HepG2 (cell line): ENCODE data around the gene VTI1B. TPM values are rescaled to one million over a fixed set of nuclear protein-coding genes. Genes with fewer than 3 reads are reported as not detected.
A peak's percentile ranks its signal among the peaks of the same experiment; 100 is the strongest.
"Not testable (repeated sequence)": the region's sequence is repeated elsewhere in the genome, so short reads cannot be mapped to it uniquely, and the experiment has no call there.

Experiments
- ATAC-seq: fragments of 200-7000 bp; cut with Tn5 transposase; 3 replicates; pipeline ENCODE4 v1.9.1; 2020; ENCODE audit warnings: mild to moderate bottlenecking, moderate library complexity
- BruUV-seq: library from RNA; stranded (reverse); fragments of 400-500 nt; replicated peaks from 2 replicates; lab custom pipeline; 2021; lab: Mats Ljungman, UMichigan
- CTCF ChIA-PET: fragments of 300-600 bp; formaldehyde crosslinking; extraction: SDS; loops from one replicate; lab custom pipeline; 2021; ENCODE audit warnings: low total read pairs, inconsistent platforms, low intra/inter-chr PET ratio; lab: Yijun Ruan, JAX
- POLR2A ChIA-PET: fragments of 350-600 bp; sonication (Branson Sonifier 250); formaldehyde crosslinking; loops from one replicate; lab custom pipeline; 2020; ENCODE audit warnings: antibody characterized with exemption, inconsistent platforms; lab: Yijun Ruan, JAX
- DNase-seq: peaks from one replicate; pipeline ENCODE4 v3.0.0-alpha.2; 2015; ENCODE audit warnings: low spot score
- FAIRE-seq: peaks from 3 replicates; lab custom pipeline; 2011; peaks lifted over from hg19 to GRCh38; lab: Jason Lieb, UNC
- H2AFZ ChIP-seq: one replicate; pipeline ENCODE4 v1.6.1; 2011; ENCODE audit warnings: low read length, inconsistent platforms
- H3K27ac ChIP-seq: fragments of 300-600 bp; 3 replicates; pipeline ENCODE4 v1.8.0; 2011; ENCODE audit warnings: mixed run types, mild to moderate bottlenecking, mixed read lengths, low read length, inconsistent platforms; ENCODE audit not compliant: insufficient read depth; ENCODE audit errors: extremely low read length
- H3K27me3 ChIP-seq, 2 experiments: fragments of 200-600 bp in 1 of 2; 2 replicates in 1 of 2; 3 replicates in 1 of 2; pipeline versions ENCODE4 v1.6.0 to v1.8.0; 2011; ENCODE audit warnings: low read length in 2 of 2, mild to moderate bottlenecking in 2 of 2, moderate library complexity in 2 of 2, inconsistent platforms in 1 of 2; ENCODE audit not compliant: insufficient read depth in 2 of 2, control insufficient read depth in 1 of 2
- H3K36me3 ChIP-seq, 2 experiments: fragments of 200-600 bp in 1 of 2; replicated peaks in 1 of 2; 2 replicates in 1 of 2; 3 replicates in 1 of 2; pipeline versions ENCODE4 v1.5.1 to v1.8.0; 2011; ENCODE audit warnings: low read length in 2 of 2, inconsistent platforms in 1 of 2; ENCODE audit not compliant: insufficient read depth in 2 of 2, control insufficient read depth in 1 of 2
- H3K4me1 ChIP-seq: 2 replicates; pipeline ENCODE4 v1.5.1; 2012; ENCODE audit warnings: low read length, inconsistent platforms; ENCODE audit not compliant: insufficient read depth
- H3K4me2 ChIP-seq: 2 replicates; pipeline ENCODE4 v1.6.0; 2011; ENCODE audit warnings: low read depth, low read length, inconsistent platforms
- H3K4me3 ChIP-seq, 3 experiments: fragments of 200-600 bp in 1 of 3; sonication (generic), shearing (Covaris generic) in 1 of 3; replicated peaks in 1 of 3; 2 replicates each; pipeline ENCODE4 v1.5.1; 2011 to 2016; ENCODE audit warnings: low read length in 3 of 3, inconsistent platforms in 2 of 3, low read depth in 2 of 3, mild to moderate bottlenecking in 2 of 3, control low read depth in 1 of 3, mixed read lengths in 1 of 3; ENCODE audit not compliant: insufficient read depth in 1 of 3
- H3K79me2 ChIP-seq: one replicate; pipeline ENCODE4 v1.6.1; 2011; ENCODE audit warnings: low read length, inconsistent platforms; ENCODE audit not compliant: insufficient read depth
- H3K9ac ChIP-seq: 2 replicates; pipeline ENCODE4 v1.6.0; 2011; ENCODE audit warnings: mild to moderate bottlenecking, low read depth, low read length, inconsistent platforms; ENCODE audit not compliant: insufficient read depth
- H3K9me3 ChIP-seq: 2 replicates; pipeline ENCODE4 v1.5.1; 2012; ENCODE audit warnings: mild to moderate bottlenecking, low read length
- H4K20me1 ChIP-seq: 2 replicates; pipeline ENCODE4 v1.6.0; 2011; ENCODE audit warnings: inconsistent platforms, mild to moderate bottlenecking, low read length, moderate library complexity; ENCODE audit not compliant: insufficient read depth
- ATF5 ChIP-seq: sonication (generic); formaldehyde crosslinking; IDR thresholded peaks from 2 replicates; pipeline ENCODE4 v1.4.0; 2020; ENCODE audit warnings: mild to moderate bottlenecking, low read depth, missing genetic modification reagents
- POGZ ChIP-seq: sonication (generic); formaldehyde crosslinking; IDR thresholded peaks from 2 replicates; pipeline ENCODE4 v1.4.0; 2020; ENCODE audit warnings: mild to moderate bottlenecking, missing genetic modification reagents
- ZBTB38 ChIP-seq: sonication (generic); formaldehyde crosslinking; IDR thresholded peaks from 2 replicates; pipeline ENCODE4 v1.5.1; 2020; ENCODE audit warnings: mild to moderate bottlenecking, missing genetic modification reagents
- ZNF317 ChIP-seq: sonication (generic); formaldehyde crosslinking; IDR thresholded peaks from 2 replicates; pipeline ENCODE4 v1.5.0; 2020; ENCODE audit warnings: mild to moderate bottlenecking, missing genetic modification reagents
- ZNF318 ChIP-seq: sonication (generic); formaldehyde crosslinking; IDR thresholded peaks from 2 replicates; pipeline ENCODE4 v1.4.0; 2020; ENCODE audit warnings: mild to moderate bottlenecking, missing genetic modification reagents
- ZNF441 ChIP-seq: sonication (generic); formaldehyde crosslinking; IDR thresholded peaks from 2 replicates; pipeline ENCODE4 v1.7.0; 2021; ENCODE audit warnings: missing genetic modification reagents, borderline replicate concordance
- ZNF460 ChIP-seq: sonication (generic); formaldehyde crosslinking; IDR thresholded peaks from 2 replicates; pipeline ENCODE4 v1.5.1; 2020; ENCODE audit warnings: missing genetic modification reagents, mild to moderate bottlenecking, borderline replicate concordance
- ZNF770 ChIP-seq: sonication (generic); formaldehyde crosslinking; IDR thresholded peaks from 2 replicates; pipeline ENCODE4 v1.5.0; 2020; ENCODE audit warnings: mild to moderate bottlenecking, missing genetic modification reagents
- ZSCAN25 ChIP-seq: sonication (generic); formaldehyde crosslinking; IDR thresholded peaks from 2 replicates; pipeline ENCODE4 v1.8.0; 2022; ENCODE audit warnings: mild to moderate bottlenecking, missing genetic modification reagents
- WGBS: methylation state at CpG from one replicate; pipeline ENCODE4 v1.1.6; 2017; ENCODE audit warnings: low lambda C conversion rate; 5-methylcytosine and 5-hydroxymethylcytosine counted together
- in situ Hi-C: cut with HindIII; loops from 2 replicates; pipeline ENCODE4 v1.10.0; 2017; ENCODE audit warnings: low pct_unique_long_range_greater_than_20kb; ENCODE audit not compliant: extremely low pct_ligation_motif_present
- intact Hi-C: fragments of 100-400 bp; cut with micrococcal nuclease; formaldehyde crosslinking; loops from one replicate; pipeline ENCODE4 v1.10.0; 2022; ENCODE audit not compliant: unreplicated experiment
- polyA plus RNA-seq, 8 experiments: library from polyadenylated mRNA; depleted of rRNA in 3 of 8; stranded (reverse) in 7 of 8; unstranded in 1 of 8; fragments of >200 nt; fragmentation: Illumina TruSeq in 4 of 8; extraction: Trizol in 4 of 8; gene quantifications; 2 replicates each; pipeline versions ENCODE4 v1.2.1 to v1.2.3, GENCODE V29; 2011 to 2016; ENCODE audit warnings: low read depth in 4 of 8, missing spikeins in 1 of 8, mixed read lengths in 1 of 8; ENCODE audit not compliant: insufficient read depth in 1 of 8
- total RNA-seq, 5 experiments: library from RNA; depleted of rRNA; stranded (reverse); fragments of >200 nt; fragmentation: Illumina TruSeq; extraction: Trizol; gene quantifications; 2 replicates each; pipeline ENCODE4 v1.2.3, GENCODE V29; 2016; ENCODE audit warnings: low read depth in 1 of 5

VTI1B gene
- total and polyA plus RNA-seq, 2 of the 13 experiments (the other 11 are each of a cell fraction or from before 2014, with no cell fraction given): 39.0 to 103 TPM

GRCh38 chr14:67600562-67600974 is 73.9 kb downstream of the VTI1B start:
- in situ Hi-C loops: loop anchor here (25.0 kb wide), 1 partner anchor 1212 kb away; no protein-coding TSS in a partner anchor
- Histone ChIP-seq H3K4me3 (peak overlapping the region in 2 of 3 experiments; percentile 21 to 87; a peak in 4 of 6 replicates), H3K9ac (0 out of 2 replicates have a peak overlapping the region, but pooled peaks have one; percentile 77), H3K4me1 (peaks cover 44% of the 10 kb centered on the region), H3K4me2 (peak overlapping the region; percentile 69), H3K27ac (peak overlapping the region; percentile 74)
- FAIRE-seq, H2AFZ ChIP-seq, H3K79me2 ChIP-seq, intact Hi-C loops, ATAC-seq, H3K9me3 ChIP-seq, BruUV-seq, H3K27me3 ChIP-seq, H3K36me3 ChIP-seq, H4K20me1 ChIP-seq, DNase-seq: not testable (repeated sequence)
- ChIA-PET CTCF (interaction anchor here (2.0 to 2.5 kb wide), 2 partner anchors 66 to 104 kb away, joined by 11 read pairs; no protein-coding TSS in a partner anchor), POLR2A (interaction anchor here (0.6 to 2.4 kb wide), 23 partner anchors 10 to 1225 kb away, joined by 3 to 11 read pairs (median 5); partner anchors contain the start of genes ARG2, RDH11 and ZFYVE26)
- TF ChIP-seq ZNF770: 0 out of 2 replicates have a peak, but pooled peaks have one; percentile 64
- TF ChIP-seq ZSCAN25 (CRISPR knock-in tag): peak; percentile 6; the same call in 1 of the 2 replicates
- TF ChIP-seq ZBTB38 (CRISPR knock-in tag): 0 out of 2 replicates have a peak, but pooled peaks have one; percentile 12
- TF ChIP-seq ZNF441: 0 out of 2 replicates have a peak, but pooled peaks have one; percentile 12
- TF ChIP-seq ATF5 (CRISPR knock-in tag): 0 out of 2 replicates have a peak, but pooled peaks have one; percentile 20
- TF ChIP-seq ZNF318 (CRISPR knock-in tag): 0 out of 2 replicates have a peak, but pooled peaks have one; percentile 17
- TF ChIP-seq POGZ: 0 out of 2 replicates have a peak, but pooled peaks have one; percentile 1
- TF ChIP-seq ZNF460: peak; percentile 44; the same call in 1 of the 2 replicates
- TF ChIP-seq ZNF317 (CRISPR knock-in tag): peak; percentile 3; the same call in 1 of the 2 replicates
- 98% methylated on average over 21 of the region's 21 CpGs for WGBS
